GM19467 (cell line): ENCODE data around the gene BOD1L1.

Experiments
- ATAC-seq: cut with Tn5 transposase; IDR thresholded peaks from one replicate; pipeline ENCODE4 v1.9.1; 2021; ENCODE audit warnings: mild to moderate bottlenecking, moderate library complexity; ENCODE audit not compliant: unreplicated experiment

Gene BOD1L1

GRCh38 chr4:13541176-13541604 is 86.3 kb downstream of the BOD1L1 start:
- ATAC-seq: no peak

GRCh38 chr4:13540446-13541175 is 86.9 kb downstream of the BOD1L1 start:
- ATAC-seq: no peak

GRCh38 chr4:13539619-13540445 is 87.7 kb downstream of the BOD1L1 start:
- no peak for ATAC-seq

GRCh38 chr4:13539047-13539618 is 88.4 kb downstream of the BOD1L1 start:
- ATAC-seq: no peak

- ATAC-seq: no peak
Measured at GRCh38 chr4:13538427-13538973, 89.0 kb downstream of the BOD1L1 start.

GRCh38 chr4:13537832-13538177 is 89.7 kb downstream of the BOD1L1 start:
- no peak for ATAC-seq

- no peak for ATAC-seq
Measured at GRCh38 chr4:13537011-13537831, 90.3 kb downstream of the BOD1L1 start.

- ATAC-seq: no peak
Measured at GRCh38 chr4:13536607-13537006, 90.9 kb downstream of the BOD1L1 start.

GRCh38 chr4:13535708-13536361 is 91.7 kb downstream of the BOD1L1 start:
- no peak for ATAC-seq

GRCh38 chr4:13535118-13535517 is 92.4 kb downstream of the BOD1L1 start:
- ATAC-seq: no peak

GRCh38 chr4:13534344-13535063 is 93.0 kb downstream of the BOD1L1 start:
- no peak for ATAC-seq

GRCh38 chr4:13533670-13534343 is 93.7 kb downstream of the BOD1L1 start:
- no peak for ATAC-seq

GRCh38 chr4:13531625-13531998 is 95.9 kb downstream of the BOD1L1 start:
- no peak for ATAC-seq

- no peak for ATAC-seq
Measured at GRCh38 chr4:13530823-13531624, 96.5 kb downstream of the BOD1L1 start.

GRCh38 chr4:13529128-13529919 is 98.2 kb downstream of the BOD1L1 start:
- no peak for ATAC-seq

- ATAC-seq: no peak
Measured at GRCh38 chr4:13528821-13529127, 98.8 kb downstream of the BOD1L1 start.

- ATAC-seq: peak; percentile 82
Measured at GRCh38 chr4:13527981-13528820, 99.3 kb downstream of the BOD1L1 start.
